Nephron progenitor cell (in vitro differentiated cells): ENCODE data around the gene TMIGD3.
"Not testable (repeated sequence)": the region's sequence is repeated elsewhere in the genome, so short reads cannot be mapped to it uniquely, and the experiment has no call there.

ENCODE experiments used
- DNase-seq: peaks from one replicate; pipeline ENCODE4 v3.0.0; 2021
- H3K27ac Mint-ChIP-seq: 2 replicates; pipeline ENCODE4 v1.8.0; 2021; ENCODE audit warnings: mild to moderate bottlenecking, moderate library complexity, mixed read lengths
- H3K27me3 Mint-ChIP-seq: 2 replicates; pipeline ENCODE4 v1.8.0; 2021; ENCODE audit warnings: mild to moderate bottlenecking, low read depth, mixed read lengths; ENCODE audit not compliant: poor library complexity
- H3K36me3 Mint-ChIP-seq: 2 replicates; pipeline ENCODE4 v1.8.0; 2021; ENCODE audit warnings: low read depth, mixed read lengths
- H3K4me1 Mint-ChIP-seq: 2 replicates; pipeline ENCODE4 v1.8.0; 2021; ENCODE audit warnings: mixed read lengths
- H3K4me3 Mint-ChIP-seq: 2 replicates; pipeline ENCODE4 v1.8.0; 2021; ENCODE audit warnings: mild to moderate bottlenecking, moderate library complexity, mixed read lengths
- H3K9me3 Mint-ChIP-seq: 2 replicates; pipeline ENCODE4 v1.8.0; 2021; ENCODE audit warnings: mild to moderate bottlenecking, moderate library complexity, mixed read lengths
- TF ChIP-seq, protein P1 (sequence below): fragments of 200-600 bp; sonication (generic); IDR thresholded peaks from 2 replicates; pipeline ENCODE4 v1.5.0; 2021; ENCODE audit warnings: antibody characterized with exemption

The TMIGD3 gene

DNA sequence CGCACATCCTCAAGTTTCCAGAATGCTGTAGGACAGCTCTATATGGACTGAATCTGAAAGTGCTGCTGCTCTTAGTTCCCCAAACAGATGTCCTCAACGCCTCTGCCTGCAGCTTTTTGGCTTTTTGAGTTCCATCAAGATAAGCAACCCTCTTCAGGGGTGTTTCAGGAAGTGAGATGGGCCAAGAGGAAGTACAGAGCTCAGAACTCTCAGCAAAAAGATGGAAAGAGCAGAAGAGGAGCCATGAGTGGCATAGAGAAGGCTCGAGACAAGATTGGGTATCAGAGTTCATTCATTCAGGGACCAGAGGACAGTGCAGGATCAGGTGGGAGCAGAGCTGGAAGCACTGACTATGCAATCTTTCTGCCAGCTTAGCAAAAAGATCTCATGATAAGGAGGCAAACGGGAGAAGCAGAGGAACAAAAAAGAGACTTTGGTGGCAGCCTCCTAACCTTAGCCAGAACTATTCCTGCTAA, at the start of gene TMIGD3, which contains the start of gene ADORA3:
Gene TMIGD3 (minus strand): TSS at position 49 of the 476 bp plus-strand sequence. CDS start 279 bp downstream, outside the sequence.
Gene ADORA3 (minus strand): TSS at position 49 of the 476 bp plus-strand sequence. CDS start 279 bp downstream, outside the sequence.
- Mint-ChIP-seq H3K4me3 (no peak within 1 kb of the TSS), H3K27me3 (peaks cover 18% of the 10 kb centered on the region), H3K4me1 (peaks cover 13% of the 10 kb centered on the region), H3K9me3 (no peaks in the 10 kb centered on the region), H3K27ac (no peak within 1 kb of the TSS), H3K36me3 (no peaks in the 10 kb centered on the region)
- no peak for DNase-seq
- TF ChIP-seq, protein P1, sequence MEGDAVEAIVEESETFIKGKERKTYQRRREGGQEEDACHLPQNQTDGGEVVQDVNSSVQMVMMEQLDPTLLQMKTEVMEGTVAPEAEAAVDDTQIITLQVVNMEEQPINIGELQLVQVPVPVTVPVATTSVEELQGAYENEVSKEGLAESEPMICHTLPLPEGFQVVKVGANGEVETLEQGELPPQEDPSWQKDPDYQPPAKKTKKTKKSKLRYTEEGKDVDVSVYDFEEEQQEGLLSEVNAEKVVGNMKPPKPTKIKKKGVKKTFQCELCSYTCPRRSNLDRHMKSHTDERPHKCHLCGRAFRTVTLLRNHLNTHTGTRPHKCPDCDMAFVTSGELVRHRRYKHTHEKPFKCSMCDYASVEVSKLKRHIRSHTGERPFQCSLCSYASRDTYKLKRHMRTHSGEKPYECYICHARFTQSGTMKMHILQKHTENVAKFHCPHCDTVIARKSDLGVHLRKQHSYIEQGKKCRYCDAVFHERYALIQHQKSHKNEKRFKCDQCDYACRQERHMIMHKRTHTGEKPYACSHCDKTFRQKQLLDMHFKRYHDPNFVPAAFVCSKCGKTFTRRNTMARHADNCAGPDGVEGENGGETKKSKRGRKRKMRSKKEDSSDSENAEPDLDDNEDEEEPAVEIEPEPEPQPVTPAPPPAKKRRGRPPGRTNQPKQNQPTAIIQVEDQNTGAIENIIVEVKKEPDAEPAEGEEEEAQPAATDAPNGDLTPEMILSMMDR, result no peak

DNA sequence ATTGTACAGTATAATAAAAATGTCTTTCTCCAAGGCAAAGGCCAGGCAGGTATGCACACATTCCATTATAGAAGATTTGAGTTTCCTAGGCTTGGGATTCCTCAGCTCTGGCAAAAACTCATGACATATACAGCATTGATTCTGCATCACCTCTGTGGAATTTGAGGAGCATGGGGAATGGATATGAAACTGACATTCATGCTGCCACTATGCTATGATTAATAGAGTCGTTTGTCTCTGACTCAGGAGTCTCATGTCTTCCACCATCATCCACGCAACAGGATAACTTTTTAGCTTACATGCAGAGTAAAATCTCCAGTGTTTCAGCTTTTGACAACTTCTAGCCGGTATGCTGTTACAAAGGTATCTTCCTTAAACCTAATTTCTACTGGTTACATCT, 49.8 kb upstream of the TMIGD3 start:
- no peaks in the 10 kb centered on the region for H3K27me3 Mint-ChIP-seq
- H3K27ac Mint-ChIP-seq, result no peak overlapping the region
- no peaks in the 10 kb centered on the region for H3K36me3 Mint-ChIP-seq
- DNase-seq, result no peak
- H3K9me3 Mint-ChIP-seq, result no peaks in the 10 kb centered on the region
- H3K4me3 Mint-ChIP-seq, result no peak overlapping the region
- TF ChIP-seq, protein P1, result no peak
- H3K4me1 Mint-ChIP-seq, result no peaks in the 10 kb centered on the region

DNA sequence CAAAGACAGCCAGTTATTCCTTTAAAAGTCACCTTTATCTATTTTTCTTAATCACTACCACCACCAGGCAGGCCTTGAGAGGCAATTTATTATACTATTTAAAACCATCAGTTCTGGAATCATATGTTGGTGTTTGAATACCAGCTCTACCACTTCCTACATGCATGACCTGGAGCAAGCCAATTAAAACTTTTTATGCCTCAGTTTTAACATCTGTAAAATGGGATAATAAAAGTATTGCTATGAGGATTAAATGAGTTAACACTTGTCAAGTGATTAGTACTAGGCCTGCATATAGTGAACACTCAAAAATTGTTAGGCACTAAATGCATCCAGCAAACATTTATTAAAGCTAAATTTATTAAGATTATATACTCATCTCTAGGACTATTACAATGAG, 49.2 kb upstream of the TMIGD3 start:
- no peaks in the 10 kb centered on the region for H3K9me3 Mint-ChIP-seq
- H3K4me1 Mint-ChIP-seq, result no peaks in the 10 kb centered on the region
- no peaks in the 10 kb centered on the region for H3K36me3 Mint-ChIP-seq
- H3K27ac Mint-ChIP-seq, result no peak overlapping the region
- TF ChIP-seq, protein P1, result no peak
- H3K27me3 Mint-ChIP-seq, result no peaks in the 10 kb centered on the region
- DNase-seq, result no peak
- no peak overlapping the region for H3K4me3 Mint-ChIP-seq

DNA sequence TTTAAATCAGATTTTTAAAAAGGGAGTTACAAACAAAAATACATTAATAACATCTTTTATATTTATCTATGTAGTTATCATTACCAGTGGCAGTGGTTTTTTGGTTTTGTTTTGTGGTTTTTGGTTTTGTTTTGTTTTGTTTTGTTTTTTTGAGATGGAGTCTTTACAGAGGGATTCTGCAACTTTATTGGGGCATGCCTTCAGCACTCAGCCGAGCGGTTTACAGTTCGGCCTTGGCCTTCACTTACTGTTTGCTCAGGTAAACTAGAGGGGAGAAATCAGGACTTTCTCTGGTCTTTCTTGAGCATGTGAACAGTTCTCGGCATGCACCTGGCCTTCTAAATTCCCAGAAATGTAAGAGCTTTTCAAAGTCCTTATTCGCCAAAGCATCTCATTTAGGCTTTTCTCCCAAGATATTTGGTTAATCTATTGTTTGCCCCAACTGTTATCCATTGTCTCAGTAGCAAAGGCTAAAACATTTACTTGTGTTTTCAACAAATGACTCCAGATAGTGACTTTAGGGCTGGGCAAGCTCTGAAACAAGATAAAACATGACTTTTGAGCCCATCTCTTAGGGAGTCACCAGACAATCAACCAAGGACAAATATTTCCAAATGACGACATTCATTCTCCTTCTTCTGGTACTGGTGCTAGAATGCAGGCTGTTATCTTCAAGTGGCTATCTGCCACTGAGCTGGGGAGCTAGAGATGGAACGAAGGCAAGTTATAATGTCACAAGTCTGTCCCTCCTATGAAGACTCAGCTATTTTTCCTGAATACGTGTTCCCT, 48.4 kb upstream of the TMIGD3 start:
- Mint-ChIP-seq H3K4me3 (no peak overlapping the region), H3K36me3 (no peaks in the 10 kb centered on the region), H3K27me3 (no peaks in the 10 kb centered on the region), H3K9me3 (no peaks in the 10 kb centered on the region), H3K4me1 (no peaks in the 10 kb centered on the region), H3K27ac (no peak overlapping the region)
- TF ChIP-seq, protein P1, result no peak
- DNase-seq, result no peak

DNA sequence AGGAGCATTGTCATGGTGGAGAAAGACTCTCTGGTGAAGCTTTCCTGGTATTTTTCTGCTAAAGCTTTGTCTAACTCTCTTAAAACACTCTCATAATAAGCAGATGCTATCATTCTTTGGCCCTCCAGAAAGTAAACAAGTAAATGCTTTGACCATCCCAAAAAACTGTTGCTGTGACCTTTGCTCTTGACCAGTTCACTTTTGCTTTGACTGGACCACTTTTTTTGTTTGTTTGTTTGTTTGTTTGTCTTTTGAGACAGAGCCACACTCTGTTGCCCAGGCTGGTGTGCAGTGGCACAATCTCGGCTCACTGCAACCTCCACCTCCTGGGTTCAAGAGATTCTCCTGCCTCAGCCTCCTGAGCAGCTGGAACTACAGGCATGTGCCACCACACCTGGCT, 44.4 kb upstream of the TMIGD3 start:
- H3K4me1 Mint-ChIP-seq, H3K27ac Mint-ChIP-seq, H3K36me3 Mint-ChIP-seq, H3K4me3 Mint-ChIP-seq, H3K27me3 Mint-ChIP-seq, DNase-seq: not testable (repeated sequence)
- H3K9me3 Mint-ChIP-seq, result peaks cover 10% of the 10 kb centered on the region

DNA sequence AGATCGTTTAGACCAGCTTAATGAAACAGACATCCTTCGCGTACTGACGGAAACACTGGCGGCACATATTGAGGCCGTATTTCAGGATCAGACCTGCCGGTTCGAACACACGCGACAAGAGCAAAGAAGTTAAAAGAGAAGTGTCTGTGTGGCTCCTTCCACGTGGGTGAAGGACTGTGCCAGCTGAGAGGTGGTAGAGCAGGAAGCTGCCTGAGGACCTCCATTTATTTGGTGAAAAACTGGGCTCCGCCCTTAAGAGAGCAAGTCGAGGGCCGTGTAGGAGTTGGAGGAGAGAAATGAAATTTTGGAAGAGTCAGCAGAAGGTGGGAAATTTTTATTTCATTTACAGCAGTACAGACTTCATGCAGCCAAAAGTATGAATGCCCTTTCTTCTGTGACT, 38.8 kb upstream of the TMIGD3 start:
- no peaks in the 10 kb centered on the region for H3K27me3 Mint-ChIP-seq
- no peak overlapping the region for H3K4me3 Mint-ChIP-seq
- H3K27ac Mint-ChIP-seq, result no peak overlapping the region
- TF ChIP-seq, protein P1, result no peak
- H3K36me3 Mint-ChIP-seq, result no peaks in the 10 kb centered on the region
- H3K4me1 Mint-ChIP-seq, result peaks cover 5% of the 10 kb centered on the region
- no peak for DNase-seq
- H3K9me3 Mint-ChIP-seq, result peaks cover 10% of the 10 kb centered on the region
